GM12891 (cell line): ENCODE data around the gene OPA3.

ENCODE experiments used
- POLR2A ChIP-seq: IDR thresholded peaks from 2 replicates; pipeline ENCODE4 v1.6.1; 2011; ENCODE audit warnings: low read depth, low read length, control low read depth
- POLR2AphosphoS5 ChIP-seq: IDR thresholded peaks from 2 replicates; pipeline ENCODE4 v1.6.1; 2011; ENCODE audit warnings: low read depth, low read length, control low read depth

DNA sequence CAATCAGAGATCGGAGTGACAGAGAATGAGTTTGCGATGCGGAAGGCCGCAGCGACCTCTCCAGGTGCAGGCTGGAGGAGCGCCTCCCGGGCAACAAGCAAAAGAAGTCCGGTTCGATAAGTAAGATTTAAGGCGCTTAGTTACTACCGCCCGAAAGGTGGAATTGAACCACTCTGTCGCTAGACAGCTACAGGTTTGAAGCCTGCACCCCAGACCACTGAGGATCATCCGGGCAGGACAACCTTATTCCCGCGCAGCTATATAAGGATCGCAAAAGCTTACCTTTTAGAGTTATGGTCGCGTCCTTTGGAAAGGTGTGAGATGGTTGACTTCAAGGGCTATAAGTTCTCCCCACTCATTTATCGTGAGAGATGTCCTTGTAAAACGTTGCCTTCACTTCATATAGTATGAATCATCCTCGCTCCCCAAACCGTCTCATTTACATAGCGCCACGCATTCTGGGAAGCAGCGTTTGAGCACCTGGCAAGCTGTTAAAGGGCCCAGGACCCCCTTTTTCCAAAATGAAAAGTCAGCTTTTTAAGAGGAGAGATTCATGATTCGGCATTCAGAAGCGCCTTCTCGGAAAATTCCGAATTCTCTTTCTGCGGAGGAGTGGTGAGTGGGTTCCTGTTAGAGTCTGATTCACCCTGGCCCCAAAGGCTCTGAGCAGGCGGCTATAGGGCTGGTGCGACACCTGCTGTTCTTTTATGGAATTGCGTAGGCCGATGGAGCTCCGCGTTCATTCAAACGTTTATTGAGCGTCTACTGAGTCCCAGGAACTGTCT, 106.0 kb downstream of the OPA3 start:
- TF ChIP-seq POLR2A (peak; percentile 75), POLR2AphosphoS5 (peak; percentile 68)
